ENCODE measurements around the gene ARHGAP15.

ARHGAP15 gene

GRCh38 chr2:143452817-143453451 lies 323.7 kb downstream of the ARHGAP15 start:
- DNase-seq (ENCODE audit: low read depth), result no peak
- H3K4me3 ChIP-seq (ENCODE audit: low read depth, low read length), result no peak overlapping the region

DNA sequence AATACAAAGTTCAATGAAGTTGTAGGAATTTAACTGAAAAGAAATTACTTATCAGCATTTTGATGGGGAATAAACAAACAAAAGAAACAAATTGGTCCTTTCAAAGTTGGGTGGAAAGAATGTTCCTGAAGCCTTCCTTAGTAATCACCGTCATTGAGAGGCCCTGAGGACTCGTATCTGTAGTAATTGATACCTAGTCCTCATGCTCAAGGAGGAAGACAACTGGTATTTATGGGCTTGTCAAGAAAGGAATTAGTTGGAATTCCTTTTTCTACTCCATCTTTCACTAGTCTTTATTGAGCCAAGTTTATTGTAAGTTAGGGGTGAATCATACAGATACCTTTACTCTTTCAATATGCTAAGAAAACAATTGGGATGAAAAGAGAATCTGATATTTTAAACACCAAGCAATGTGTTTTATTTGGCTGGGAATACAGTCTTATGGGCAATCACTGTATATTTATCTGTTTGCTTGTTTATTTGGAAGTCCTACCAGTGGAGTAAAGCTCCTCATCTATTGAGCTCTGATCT lies 324.8 kb downstream of the ARHGAP15 start:
- no peak for DNase-seq (ENCODE audit: low read depth)
- TF ChIP-seq CTCF (IDR thresholded peaks at IDR 0.05; ENCODE audit: low read depth, low read length, missing control alignments), result no peak
- H3K4me3 ChIP-seq (ENCODE audit: low read depth, low read length), result no peak overlapping the region

More at GRCh38 chr2:143452817-143453451, 323.7 kb downstream of the ARHGAP15 start:
- TF ChIP-seq CTCF (IDR thresholded peaks at IDR 0.05; ENCODE audit: low read depth, low read length, missing control alignments), result no peak

DNA sequence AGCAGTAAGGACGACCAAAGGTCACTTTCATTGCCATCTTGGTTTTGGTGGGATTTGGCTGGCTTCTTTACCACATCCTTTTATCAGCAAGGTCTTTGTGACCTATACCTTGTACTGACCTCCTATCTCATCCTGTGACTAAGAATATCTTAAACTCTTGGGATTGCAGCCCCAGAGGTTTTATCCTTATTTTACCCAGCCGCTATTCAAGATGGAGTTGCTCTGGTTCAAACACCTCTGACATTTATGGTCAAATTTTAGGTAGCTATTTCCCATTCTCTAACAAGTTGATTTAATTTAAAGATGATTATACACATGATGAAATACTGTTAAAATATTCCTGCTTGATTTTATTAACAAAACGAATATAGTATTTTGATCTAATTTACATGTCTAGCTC lies 326.1 kb downstream of the ARHGAP15 start:
- no peak for TF ChIP-seq CTCF (IDR thresholded peaks at IDR 0.05; ENCODE audit: low read depth, low read length, missing control alignments)
- no peak for DNase-seq (ENCODE audit: low read depth)
- H3K4me3 ChIP-seq (ENCODE audit: low read depth, low read length), result no peak overlapping the region

DNA sequence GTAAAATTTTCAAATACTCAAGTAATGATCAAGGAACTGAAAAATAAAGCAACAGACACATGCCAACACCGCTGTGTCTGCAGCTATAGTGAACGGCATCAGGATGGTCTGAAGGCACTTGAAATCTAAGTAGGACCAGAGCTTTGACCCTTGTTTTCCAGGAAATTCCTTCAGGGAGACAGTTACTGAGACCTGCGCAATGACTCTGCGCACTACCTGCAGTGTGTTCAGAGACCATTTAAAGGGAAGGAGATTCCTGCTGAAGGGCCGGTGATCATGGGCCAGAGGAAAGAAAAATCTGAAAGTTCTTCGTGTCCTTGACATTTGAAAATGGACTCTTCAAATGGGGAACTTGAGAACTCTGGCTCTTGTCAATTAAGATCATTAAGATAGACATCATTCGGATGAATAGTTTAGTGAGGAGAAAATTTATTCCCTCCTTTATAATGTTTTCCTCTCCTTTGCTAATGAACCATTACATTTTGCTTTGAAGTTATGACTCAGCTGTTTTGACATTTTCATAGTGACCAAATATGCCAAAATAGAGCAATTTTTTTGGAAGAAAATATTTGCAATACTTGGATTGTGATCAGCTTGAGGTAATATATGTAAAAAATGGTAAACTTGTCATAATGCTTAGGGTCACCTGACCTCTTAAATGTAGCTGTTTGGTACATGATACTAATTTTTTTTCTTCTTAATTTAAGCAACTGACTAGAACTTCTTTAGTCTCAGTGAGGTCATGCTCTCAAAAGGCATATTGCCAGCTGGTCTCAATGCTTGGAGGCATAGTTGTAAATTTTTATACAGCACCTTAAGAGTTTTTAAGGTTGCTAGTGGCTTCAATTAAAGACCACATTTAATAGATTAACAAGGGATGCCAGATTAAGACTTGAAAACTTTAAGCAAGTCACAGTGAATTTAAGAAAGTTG lies 329.3 kb downstream of the ARHGAP15 start:
- no peak overlapping the region for H3K4me3 ChIP-seq (ENCODE audit: low read depth, low read length)
- TF ChIP-seq CTCF (IDR thresholded peaks at IDR 0.05; ENCODE audit: low read depth, low read length, missing control alignments), result no peak
- DNase-seq (ENCODE audit: low read depth), result no peak

- DNase-seq (ENCODE audit: low read depth), result no peak
- TF ChIP-seq CTCF (IDR thresholded peaks at IDR 0.05; ENCODE audit: low read depth, low read length, missing control alignments), result no peak
- no peak overlapping the region for H3K4me3 ChIP-seq (ENCODE audit: low read depth, low read length)
Measured at GRCh38 chr2:143460382-143460781, 331.2 kb downstream of the ARHGAP15 start.

DNA sequence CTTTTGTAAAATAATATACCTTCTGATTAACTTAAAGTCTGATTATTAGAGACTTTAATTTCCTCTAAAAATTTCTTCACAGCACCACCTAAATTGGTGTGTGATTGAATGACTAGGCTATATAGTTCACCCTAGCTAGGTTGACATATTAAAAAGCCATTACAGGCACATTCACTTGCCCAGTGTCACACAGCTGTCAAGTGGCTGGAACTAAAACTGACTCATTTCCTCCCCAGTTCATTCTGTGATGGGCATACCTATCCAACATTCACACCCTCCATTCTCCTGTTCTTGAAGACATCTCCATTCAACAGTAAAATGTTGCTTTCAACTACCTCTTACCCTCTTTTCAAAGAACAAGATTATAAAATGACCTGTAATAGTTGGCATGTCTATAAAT lies 334.5 kb downstream of the ARHGAP15 start:
- no peak for TF ChIP-seq CTCF (IDR thresholded peaks at IDR 0.05; ENCODE audit: low read depth, low read length, missing control alignments)
- DNase-seq (ENCODE audit: low read depth), result no peak

More for the DNA sequence above, 334.5 kb downstream of the ARHGAP15 start:
- H3K4me3 ChIP-seq (ENCODE audit: low read depth, low read length), result no peak overlapping the region

Data from GM12864 (cell line).